Measurements from ENCODE around the gene RPTOR. TPM values are rescaled to one million over a fixed set of nuclear protein-coding genes. Genes with fewer than 3 reads are reported as not detected.

RPTOR gene
- total and polyA plus RNA-seq, 10 of the 15 experiments (the other 5 are each of a cell fraction or from before 2014, with no cell fraction given), result 0.18 to 32.1 (median 7.8) TPM

- TF ChIP-seq USF2 (IDR thresholded peaks at IDR 0.05; ENCODE audit: borderline replicate concordance, low read depth, low read length), result no peak; the same call in 1 of the 2 replicates
- peak; percentile 74; the same call in 1 of the 2 replicates for TF ChIP-seq HDGF (IDR thresholded peaks at IDR 0.05)
- peak; percentile 52; the same call in 1 of the 2 replicates for TF ChIP-seq BCL11A (IDR thresholded peaks at IDR 0.05; ENCODE audit: low read depth, low read length)
- TF ChIP-seq CREB1 (IDR thresholded peaks at IDR 0.05; ENCODE audit: low read depth), result peak; percentile 90
- TF ChIP-seq NFYA (IDR thresholded peaks at IDR 0.05; ENCODE audit: borderline replicate concordance, low read depth, low read length), result no peak
- peak; percentile 69; the same call in 1 of the 2 replicates for TF ChIP-seq MTA3 (IDR thresholded peaks at IDR 0.05; ENCODE audit: borderline replicate concordance, low read length)
- peak; percentile 34 to 43; a peak in 2 of 4 replicates for TF ChIP-seq EP300 (IDR thresholded peaks at IDR 0.05; ENCODE audit: borderline replicate concordance in 1 of 2, control insufficient read depth in 1 of 2, low read depth in 2 of 2, low read length in 2 of 2)
- TF ChIP-seq SRF (IDR thresholded peaks at IDR 0.05; ENCODE audit: low read depth in 2 of 2, low read length in 2 of 2), result no peak
- no peak for TF ChIP-seq NR2F1 (conservative IDR thresholded peaks at IDR 0.05)
- no peak; a peak in 1 of 3 replicates for TF ChIP-seq EGR1 (IDR thresholded peaks at IDR 0.05; ENCODE audit: borderline replicate concordance in 1 of 2, low read depth in 2 of 2, low read length in 2 of 2)
- TF ChIP-seq E2F4 (IDR thresholded peaks at IDR 0.05; ENCODE audit: low read depth, low read length), result no peak
- TF ChIP-seq ZBED1 (IDR thresholded peaks at IDR 0.05; ENCODE audit: borderline replicate concordance), result peak; percentile 64; the same call in 1 of the 2 replicates
- TF ChIP-seq CHD1 (IDR thresholded peaks at IDR 0.05; ENCODE audit: low read depth, low read length), result no peak
- TF ChIP-seq TCF3 (IDR thresholded peaks at IDR 0.05; ENCODE audit: borderline replicate concordance, insufficient read depth, low read depth, low read length), result no peak
- no peak for TF ChIP-seq POLR2AphosphoS5 (IDR thresholded peaks at IDR 0.05; ENCODE audit: low read length)
- peak; percentile 71; the same call in 1 of the 2 replicates for TF ChIP-seq PML (IDR thresholded peaks at IDR 0.05; ENCODE audit: low read length)
- TF ChIP-seq ZBTB40 (IDR thresholded peaks at IDR 0.05; ENCODE audit: borderline replicate concordance), result no peak
- TF ChIP-seq YBX1 (IDR thresholded peaks at IDR 0.05), result no peak
- TF ChIP-seq MAX (IDR thresholded peaks at IDR 0.05; ENCODE audit: low read depth, low read length), result peak; percentile 72; the same call in 1 of the 2 replicates
- TF ChIP-seq IRF3 (IDR thresholded peaks at IDR 0.05), result no peak
- TF ChIP-seq RBBP5 (conservative IDR thresholded peaks at IDR 0.05), result no peak
- TF ChIP-seq FOXK2 (IDR thresholded peaks at IDR 0.05), result no peak
- TF ChIP-seq RELA (IDR thresholded peaks at IDR 0.05; ENCODE audit: borderline replicate concordance, partially characterized antibody), result peak; percentile 6
These were observed 347.6 kb downstream of the RPTOR start (continued) for GRCh38 chr17:80892019-80892855.
